SKM-1 treated with dmso at 0.1 percent for 144 hours (cell line): ENCODE measurements around the gene POLL.
"Not testable (repeated sequence)": the region's sequence is repeated elsewhere in the genome, so short reads cannot be mapped to it uniquely, and the experiment has no call there.

Experiments
- DNase-seq: peaks from one replicate; lab custom pipeline; 2025; ENCODE audit not compliant: unreplicated experiment; lab: John Stamatoyannopoulos, UW

Gene POLL

GRCh38 chr10:101587725-101588653 lies at the start of gene POLL, which contains the start of gene DPCD:
POLL (minus strand) TSS chr10:101588257; CDS start chr10:101587360, 897 bp downstream.
DPCD (plus strand) TSS chr10:101588321; CDS start chr10:101588337, 16 bp downstream.
- peak; percentile 69 for DNase-seq

- not testable (repeated sequence) for DNase-seq
Observed at GRCh38 chr10:101633510-101633909, 45.5 kb upstream of the POLL start.

DNA sequence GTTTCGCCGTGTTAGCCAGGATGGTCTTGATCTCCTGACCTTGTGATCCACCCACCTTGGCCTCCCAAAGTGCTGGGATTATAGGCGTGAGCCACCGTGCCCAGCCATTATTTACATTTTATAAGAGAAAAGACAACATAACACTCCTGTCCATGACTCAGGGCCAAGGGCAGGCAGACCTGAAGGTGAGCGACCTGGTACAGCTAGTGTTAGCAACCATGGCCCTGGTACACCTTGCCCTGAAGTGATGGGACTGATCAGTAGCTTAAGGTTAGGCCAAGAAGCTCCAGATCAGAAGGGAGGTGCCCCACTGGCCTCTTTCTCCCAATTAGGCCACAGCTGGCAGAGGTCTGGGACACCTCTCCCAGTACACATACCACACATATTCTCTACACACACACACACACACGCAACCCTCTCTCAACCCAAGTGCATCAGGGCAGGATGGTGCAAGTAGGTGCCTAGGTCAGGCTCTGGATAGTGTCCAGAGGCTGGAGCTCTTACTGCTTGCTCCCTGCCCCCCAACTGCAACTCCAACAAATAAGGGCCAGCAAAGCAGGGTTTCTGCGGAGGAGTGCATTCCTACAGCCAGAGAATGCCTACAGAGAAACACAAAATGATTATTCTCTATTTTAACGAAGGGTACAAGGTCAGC lies 43.9 kb upstream of the POLL start:
- DNase-seq: no peak

- DNase-seq: no peak
Observed at GRCh38 chr10:101630633-101630920, 42.5 kb upstream of the POLL start.

GRCh38 chr10:101629837-101630632 lies 42.0 kb upstream of the POLL start:
- no peak for DNase-seq

- no peak for DNase-seq
Observed at GRCh38 chr10:101625821-101626412, 37.9 kb upstream of the POLL start.

DNA sequence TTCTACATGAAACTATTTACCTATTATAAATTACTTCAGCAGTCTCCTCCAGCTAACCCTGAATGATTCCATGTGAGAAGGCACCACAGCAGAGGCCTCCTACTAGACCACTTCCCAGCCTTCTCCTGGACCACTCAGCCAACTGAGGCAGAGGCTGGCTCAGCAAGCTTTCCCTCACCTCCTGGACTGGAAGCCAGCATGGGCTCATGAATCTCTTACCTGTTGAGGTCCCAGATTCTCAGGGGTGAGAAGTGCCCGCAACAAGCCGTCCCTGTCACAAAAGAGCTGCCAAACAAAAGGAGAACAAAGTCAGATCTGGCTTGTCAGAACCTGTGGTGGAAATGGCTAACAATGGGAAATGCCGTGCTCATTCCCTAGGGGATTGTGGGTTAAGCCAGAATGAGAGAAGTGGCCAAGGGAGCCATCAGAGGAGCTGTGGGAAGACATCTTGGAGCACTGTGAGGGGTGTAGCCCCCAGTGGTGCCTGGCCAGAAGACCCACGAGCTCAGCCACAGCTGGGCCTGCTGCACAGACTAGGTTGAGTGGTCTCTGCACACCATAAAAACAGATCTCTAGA lies 36.6 kb upstream of the POLL start:
- DNase-seq: no peak

DNA sequence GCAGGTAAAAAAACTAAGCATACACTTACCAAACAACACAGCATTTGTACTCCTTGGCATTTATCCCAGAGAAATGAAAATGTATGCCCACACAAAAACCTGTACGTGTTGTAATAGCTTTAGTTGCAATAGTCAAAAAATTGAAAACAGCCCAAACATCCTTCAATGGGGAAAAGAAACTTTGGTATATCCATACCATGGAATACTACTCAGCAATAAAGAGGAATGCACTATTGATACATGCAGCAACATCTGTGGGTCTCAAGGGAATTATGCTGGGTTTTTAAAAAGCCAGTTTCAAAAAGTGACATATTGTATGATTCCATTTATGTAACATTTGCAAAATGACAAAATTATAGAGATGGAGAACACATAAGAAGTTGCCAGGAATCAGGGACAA lies 35.5 kb upstream of the POLL start:
- DNase-seq: no peak

- DNase-seq: no peak
Observed at GRCh38 chr10:101619983-101620382, 31.9 kb upstream of the POLL start.

- DNase-seq: no peak
Observed at GRCh38 chr10:101618871-101619270, 30.8 kb upstream of the POLL start.

DNA sequence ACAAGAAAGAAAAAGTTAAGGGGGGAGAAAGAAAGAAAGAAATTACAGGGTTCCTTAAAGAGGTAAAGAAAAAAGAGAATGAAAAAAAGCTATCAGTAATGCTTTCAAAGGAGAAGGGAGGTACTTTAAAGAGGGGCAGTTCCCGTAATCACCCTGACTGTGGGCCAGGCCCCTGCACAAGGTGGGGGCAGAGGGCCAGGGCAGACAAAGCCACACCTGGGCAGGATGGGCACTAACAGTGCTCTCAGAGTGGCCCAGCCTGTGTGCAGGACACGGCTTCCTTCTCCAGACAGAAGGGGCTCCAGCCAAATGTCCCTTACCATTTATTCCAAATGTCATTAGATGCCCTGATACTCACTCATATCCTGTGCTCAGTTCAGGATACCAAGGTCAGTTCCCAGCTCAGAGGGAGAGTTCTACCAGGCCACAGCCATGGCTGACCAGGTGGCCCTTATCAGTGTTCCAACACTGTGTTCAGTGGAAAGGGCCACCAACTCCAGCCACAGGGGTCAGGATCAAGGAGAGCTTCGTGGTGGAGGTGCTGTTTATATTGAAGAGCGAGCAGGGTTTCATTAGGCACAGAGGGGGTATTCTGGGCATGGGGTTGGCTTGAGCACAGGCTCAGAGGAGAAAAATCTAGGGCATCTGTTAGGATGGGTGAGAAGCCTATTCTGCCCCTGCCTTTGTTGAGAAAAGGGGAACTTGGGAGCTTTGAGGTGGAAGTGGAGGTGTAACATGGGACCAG lies 29.9 kb upstream of the POLL start:
- DNase-seq: no peak

- peak; percentile 48 for DNase-seq
Observed at GRCh38 chr10:101617102-101617823, 29.2 kb upstream of the POLL start.

GRCh38 chr10:101616415-101617101 lies 28.5 kb upstream of the POLL start:
- no peak for DNase-seq

DNA sequence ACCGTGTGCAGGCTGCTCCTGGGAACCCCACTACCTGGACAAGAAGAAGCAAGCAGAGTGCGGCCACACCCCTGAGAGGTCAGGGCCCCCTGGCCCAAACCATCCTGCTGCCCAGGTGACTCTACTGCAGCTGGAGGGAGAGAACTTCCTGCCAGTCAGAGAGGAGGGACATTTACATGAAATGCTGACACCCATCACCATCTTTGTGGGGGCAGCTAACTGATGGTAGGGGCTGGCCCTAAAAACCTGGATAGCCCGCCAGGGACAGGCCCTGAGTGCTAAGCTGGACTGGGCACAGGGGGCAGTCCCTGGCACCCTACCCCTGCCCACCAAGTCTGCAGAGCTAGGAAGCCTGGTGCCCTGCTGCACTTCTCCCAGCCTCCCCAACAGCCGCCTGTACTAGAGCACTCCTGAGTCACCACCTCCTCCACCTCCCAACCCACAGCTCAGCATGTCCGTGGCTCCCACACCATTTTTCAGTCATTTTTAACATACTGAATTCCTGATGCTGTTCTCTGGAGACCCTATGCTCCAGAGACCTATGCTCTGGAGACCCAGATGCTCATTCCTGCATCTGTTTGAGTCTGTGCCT lies 27.6 kb upstream of the POLL start:
- no peak for DNase-seq

- DNase-seq: no peak
Observed at GRCh38 chr10:101614663-101615524, 26.8 kb upstream of the POLL start.

GRCh38 chr10:101613646-101614045 lies 25.6 kb upstream of the POLL start:
- DNase-seq: no peak

DNA sequence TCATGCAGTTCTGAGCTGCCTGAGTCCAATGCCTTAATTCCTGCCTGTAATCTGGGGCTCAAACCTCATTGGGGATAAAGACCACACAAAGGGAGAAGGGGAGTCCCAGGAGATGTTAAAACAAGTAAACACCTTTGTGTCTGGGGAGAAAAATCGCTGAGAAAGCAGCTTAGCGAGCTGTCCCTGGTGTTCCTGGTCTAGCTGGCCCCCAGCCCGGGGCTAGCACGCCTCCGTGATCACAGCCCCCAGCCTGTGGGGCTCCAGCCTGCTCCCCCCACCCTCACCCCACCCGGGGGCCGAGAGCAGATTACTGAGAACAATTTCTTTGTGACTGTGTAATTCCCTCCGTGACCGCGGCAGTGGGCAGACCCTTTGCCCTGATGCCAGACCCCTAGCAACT lies 24.8 kb upstream of the POLL start:
- DNase-seq: no peak

DNA sequence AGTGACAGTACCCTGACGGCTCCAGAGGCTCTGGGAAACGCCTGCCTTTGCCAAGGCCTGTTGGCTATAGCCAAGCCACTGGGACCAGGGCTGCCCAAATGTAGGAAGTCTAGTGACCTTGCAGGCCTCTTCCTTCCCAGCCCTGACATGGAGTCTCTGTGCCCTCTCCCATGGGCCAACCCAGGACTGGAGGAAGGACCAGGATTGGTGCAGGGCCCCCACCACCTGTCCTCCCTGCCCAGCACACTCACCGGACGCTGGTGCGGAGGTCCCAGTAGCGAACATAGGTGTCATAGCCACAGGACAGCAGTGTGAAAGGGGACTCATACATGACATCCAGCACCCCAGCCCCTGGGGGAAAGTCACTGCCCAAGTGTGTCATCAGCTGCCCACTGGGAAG lies 24.0 kb upstream of the POLL start:
- no peak for DNase-seq
